AG04450 (cell line): ENCODE results near the gene GSTM4. TPM values are rescaled to one million over a fixed set of nuclear protein-coding genes. Genes with fewer than 3 reads are reported as not detected.

Source experiments
- CTCF ChIA-PET: fragments of 300-600, 350-600 bp; formaldehyde crosslinking; extraction: SDS; loops from one replicate; lab custom pipeline; 2022; ENCODE audit warnings: antibody characterized with exemption, inconsistent platforms; lab: Charles Lee
- POLR2A ChIA-PET: fragments of 350-600 bp; formaldehyde crosslinking; extraction: SDS; loops from one replicate; lab custom pipeline; 2021; ENCODE audit warnings: antibody characterized with exemption, inconsistent platforms; lab: Yijun Ruan, JAX
- DNase-seq: peaks from one replicate; pipeline ENCODE4 v3.0.0-alpha.2; 2011; ENCODE audit warnings: low read depth, low spot score
- H3K27ac ChIP-seq: one replicate; pipeline ENCODE4 v1.5.1; 2012; ENCODE audit warnings: low read depth, low read length, control low read depth
- H3K27me3 ChIP-seq: one replicate; pipeline ENCODE4 v1.6.0; 2012; ENCODE audit warnings: low read length; ENCODE audit not compliant: control insufficient read depth, insufficient read depth
- H3K4me3 ChIP-seq: 2 replicates; pipeline ENCODE4 v1.5.1; 2011; ENCODE audit warnings: mild to moderate bottlenecking, low read depth, low read length, control low read depth
- H3K9me3 ChIP-seq: 2 replicates; pipeline ENCODE4 v1.5.1; 2012; ENCODE audit warnings: low read length; ENCODE audit not compliant: control insufficient read depth, insufficient read depth
- CTCF ChIP-seq: IDR thresholded peaks from 2 replicates; pipeline ENCODE4 v1.5.1; 2011; ENCODE audit warnings: low read depth, low read length, control low read depth, inconsistent platforms
- polyA plus RNA-seq: library from polyadenylated mRNA; depleted of rRNA; stranded (reverse); fragments of >200 nt; gene quantifications from 2 replicates; pipeline ENCODE4 v1.2.3, GENCODE V29; 2011

GSTM4 gene
- polyA plus RNA-seq, 1 experiment = 62.6 TPM

- Histone ChIP-seq H3K9me3 (no peaks in the 10 kb centered on the region; the same call in 1 of the 2 replicates), H3K27me3 (no peaks in the 10 kb centered on the region), H3K4me3 (peak overlapping the region; percentile 95), H3K27ac (no peak overlapping the region)
- no peak for TF ChIP-seq CTCF
- DNase-seq = no peak
- ChIA-PET CTCF (interaction anchor here (1.0 kb wide), 1 partner anchor 18 kb away, joined by 3 read pairs; no protein-coding TSS in a partner anchor), POLR2A (interaction anchor here (1.5 kb wide), 1 partner anchor 19 kb away, joined by 5 read pairs; no protein-coding TSS in a partner anchor)
Measured at GRCh38 chr1:109621379-109622136, 34.3 kb upstream of the GSTM4 start.

GRCh38 chr1:109622137-109622892, 33.6 kb upstream of the GSTM4 start:
- no peak for DNase-seq
- ChIA-PET POLR2A (no interaction called here), CTCF (interaction anchor here (0.8 to 1.0 kb wide), 2 partner anchors 8 to 18 kb away, joined by 3 read pairs; no protein-coding TSS in a partner anchor)
- Histone ChIP-seq H3K4me3 (peak overlapping the region; percentile 95), H3K27ac (no peak overlapping the region), H3K9me3 (no peaks in the 10 kb centered on the region; the same call in 1 of the 2 replicates), H3K27me3 (no peaks in the 10 kb centered on the region)
- TF ChIP-seq CTCF = no peak

GRCh38 chr1:109622895-109623294, 33.0 kb upstream of the GSTM4 start:
- ChIA-PET CTCF (interaction anchor here (0.8 kb wide), 1 partner anchor 8 kb away, joined by 3 read pairs; no protein-coding TSS in a partner anchor), POLR2A (interaction anchor here (1.8 kb wide), 1 partner anchor 75 kb away, joined by 12 read pairs; the partner anchor contains the start of gene GNAI3)
- Histone ChIP-seq H3K9me3 (no peaks in the 10 kb centered on the region; the same call in 1 of the 2 replicates), H3K27me3 (no peaks in the 10 kb centered on the region), H3K27ac (no peak overlapping the region), H3K4me3 (0 out of 2 replicates have a peak overlapping the region, but pooled peaks have one; percentile 5)
- DNase-seq = no peak
- no peak for TF ChIP-seq CTCF

- Histone ChIP-seq H3K4me3 (peak overlapping the region; percentile 7; the same call in 1 of the 2 replicates), H3K9me3 (no peaks in the 10 kb centered on the region; the same call in 1 of the 2 replicates), H3K27ac (no peak overlapping the region), H3K27me3 (no peaks in the 10 kb centered on the region)
- no peak for DNase-seq
- ChIA-PET POLR2A (interaction anchor here (0.5 to 1.8 kb wide), 2 partner anchors 75 to 775 kb away, joined by 8 to 12 read pairs; partner anchors contain the start of gene GNAI3), CTCF (interaction anchor here (0.5 to 8.9 kb wide), 4 partner anchors 15 to 360 kb away, joined by 3 to 64 read pairs (median 4); no protein-coding TSS in a partner anchor)
- TF ChIP-seq CTCF = no peak
Measured at GRCh38 chr1:109623601-109624161, 32.2 kb upstream of the GSTM4 start.
